Kidney (tissue), 14 donors: ENCODE data around the gene STX17. TPM values are rescaled to one million over a fixed set of nuclear protein-coding genes. Genes with fewer than 3 reads are reported as not detected.

Experiments used
- DNase-seq, 5 donors: peaks; one replicate each; pipeline ENCODE4 v3.0.0-alpha.2; 2013 to 2020
- FAIRE-seq: peaks from 2 replicates; lab custom pipeline; 2012; peaks lifted over from hg19 to GRCh38; lab: Jason Lieb, UNC
- H3K27ac ChIP-seq, 2 donors: one replicate each; pipeline ENCODE4 v1.7.0; 2013; ENCODE audit warnings: low read depth in 2 of 2, low read length in 2 of 2, inconsistent platforms in 1 of 2
- H3K27me3 ChIP-seq: one replicate; pipeline ENCODE4 v1.7.1; 2013; ENCODE audit warnings: low read length, inconsistent platforms; ENCODE audit not compliant: control insufficient read depth, insufficient read depth
- H3K36me3 ChIP-seq, 3 donors: one replicate each; pipeline versions ENCODE4 v1.7.0 to v1.7.1; 2013; ENCODE audit warnings: low read length in 3 of 3, control low read depth in 1 of 3, inconsistent platforms in 1 of 3; ENCODE audit not compliant: insufficient read depth in 3 of 3, control insufficient read depth in 2 of 3
- H3K4me1 ChIP-seq, 3 donors: one replicate each; pipeline versions ENCODE4 v1.7.0 to v1.7.1; 2013; ENCODE audit warnings: low read length in 3 of 3, inconsistent platforms in 1 of 3, low read depth in 1 of 3; ENCODE audit not compliant: control insufficient read depth in 2 of 3, insufficient read depth in 2 of 3
- H3K4me3 ChIP-seq, 3 donors: one replicate each; pipeline versions ENCODE4 v1.7.0 to v1.8.1; 2013; ENCODE audit warnings: low read length in 3 of 3, control low read depth in 1 of 3, inconsistent platforms in 1 of 3
- H3K9ac ChIP-seq, 3 donors: one replicate each; pipeline versions ENCODE4 v1.7.0 to v1.7.1; 2013; ENCODE audit warnings: low read length in 3 of 3, control low read depth in 1 of 3, inconsistent platforms in 1 of 3
- H3K9me3 ChIP-seq, 3 donors: one replicate each; pipeline versions ENCODE4 v1.7.0 to v1.7.1; 2013; ENCODE audit warnings: low read length in 3 of 3, control low read depth in 1 of 3, inconsistent platforms in 1 of 3; ENCODE audit not compliant: control insufficient read depth in 2 of 3, insufficient read depth in 1 of 3
- intact Hi-C: fragments of 100-400 bp; cut with DNase I; formaldehyde crosslinking; loops from one replicate; pipeline ENCODE4 v1.11.1; 2022
- polyA plus RNA-seq: library from polyadenylated mRNA; stranded (reverse); fragments of 350-450 nt; fragmentation: Illumina TruSeq; extraction: RNeasy Lipid Tissue Mini Kit (QIAGEN cat#74804); gene quantifications from one replicate; pipeline ENCODE4 v1.2.3, GENCODE V29; 2014; ENCODE audit warnings: low read depth, low replicate concordance; ENCODE audit not compliant: insufficient read depth
- total RNA-seq: library from RNA; stranded (reverse); fragmentation: NEBNext Ultra II Directional; extraction: Animal tissue kit (Norgen Biotek cat#: 25700); gene quantifications from one replicate; pipeline ENCODE4 v1.2.1, GENCODE V29; 2021
- TF ChIP-seq, protein P1 (sequence below): IDR thresholded peaks from 3 replicates; pipeline ENCODE4 v1.5.1; 2012; ENCODE audit warnings: mild to moderate bottlenecking, moderate library complexity, borderline replicate concordance; ENCODE audit not compliant: insufficient read depth; ENCODE audit errors: extremely low read depth
- donor health status: control.
- donor health status: control.
- donor health status: control.
- donor health status: control.
- donor health status: control.
- donor health status: DM: yes; HTN: yes; CAD: no.
- donor health status: Normal renal cell carcinoma (clear cell type).

The STX17 gene
- total and polyA plus RNA-seq, 2 donors from 2014 or later = 5.2 to 39.7 TPM

DNA sequence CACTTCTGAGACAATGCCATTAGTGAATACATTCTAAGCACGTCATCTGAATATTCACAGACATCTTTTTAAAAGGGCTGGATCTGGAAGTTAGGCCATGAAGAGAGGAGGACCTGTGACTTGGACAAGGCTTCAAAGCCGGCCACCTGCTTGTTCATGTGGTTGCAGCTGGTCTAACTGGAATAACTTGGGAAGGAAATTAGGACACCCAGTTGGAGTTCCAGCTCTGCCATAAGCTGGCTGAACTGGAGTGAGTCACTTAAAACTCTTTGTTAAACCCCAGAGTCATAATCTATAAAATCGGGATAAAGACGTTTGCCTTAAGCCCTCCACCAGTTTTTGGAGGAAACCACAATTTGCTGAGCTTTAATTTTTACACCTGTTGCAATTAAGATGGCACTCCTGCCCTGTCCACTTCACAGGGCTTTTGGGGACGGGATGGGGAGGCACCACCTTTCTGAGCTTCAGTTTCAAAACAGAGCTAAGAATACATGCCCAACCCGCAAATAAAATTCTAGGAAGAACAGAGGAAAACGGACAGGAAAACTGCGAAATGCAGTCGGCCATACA, 536 bp upstream of the STX17 start:
- TF ChIP-seq, protein P1, sequence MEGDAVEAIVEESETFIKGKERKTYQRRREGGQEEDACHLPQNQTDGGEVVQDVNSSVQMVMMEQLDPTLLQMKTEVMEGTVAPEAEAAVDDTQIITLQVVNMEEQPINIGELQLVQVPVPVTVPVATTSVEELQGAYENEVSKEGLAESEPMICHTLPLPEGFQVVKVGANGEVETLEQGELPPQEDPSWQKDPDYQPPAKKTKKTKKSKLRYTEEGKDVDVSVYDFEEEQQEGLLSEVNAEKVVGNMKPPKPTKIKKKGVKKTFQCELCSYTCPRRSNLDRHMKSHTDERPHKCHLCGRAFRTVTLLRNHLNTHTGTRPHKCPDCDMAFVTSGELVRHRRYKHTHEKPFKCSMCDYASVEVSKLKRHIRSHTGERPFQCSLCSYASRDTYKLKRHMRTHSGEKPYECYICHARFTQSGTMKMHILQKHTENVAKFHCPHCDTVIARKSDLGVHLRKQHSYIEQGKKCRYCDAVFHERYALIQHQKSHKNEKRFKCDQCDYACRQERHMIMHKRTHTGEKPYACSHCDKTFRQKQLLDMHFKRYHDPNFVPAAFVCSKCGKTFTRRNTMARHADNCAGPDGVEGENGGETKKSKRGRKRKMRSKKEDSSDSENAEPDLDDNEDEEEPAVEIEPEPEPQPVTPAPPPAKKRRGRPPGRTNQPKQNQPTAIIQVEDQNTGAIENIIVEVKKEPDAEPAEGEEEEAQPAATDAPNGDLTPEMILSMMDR = no peak
- intact Hi-C loops = no loop called here
- DNase-seq = peak in 1 of 5 donors; percentile 33
- FAIRE-seq = no peak
- no peaks in the 10 kb centered on the region for H3K36me3 ChIP-seq
- H3K4me1 ChIP-seq = peaks cover 0 to 5% (median 4%) of the 10 kb centered on the region in 3 donors
- H3K9ac ChIP-seq = peak overlapping the region; percentile 74 to 88 (median 86)
- peak overlapping the region; percentile 15 to 41 for H3K27ac ChIP-seq
- H3K4me3 ChIP-seq = peak overlapping the region; percentile 90 to 94 (median 91)
- no peaks in the 10 kb centered on the region for H3K27me3 ChIP-seq
- no peaks in the 10 kb centered on the region for H3K9me3 ChIP-seq

DNA sequence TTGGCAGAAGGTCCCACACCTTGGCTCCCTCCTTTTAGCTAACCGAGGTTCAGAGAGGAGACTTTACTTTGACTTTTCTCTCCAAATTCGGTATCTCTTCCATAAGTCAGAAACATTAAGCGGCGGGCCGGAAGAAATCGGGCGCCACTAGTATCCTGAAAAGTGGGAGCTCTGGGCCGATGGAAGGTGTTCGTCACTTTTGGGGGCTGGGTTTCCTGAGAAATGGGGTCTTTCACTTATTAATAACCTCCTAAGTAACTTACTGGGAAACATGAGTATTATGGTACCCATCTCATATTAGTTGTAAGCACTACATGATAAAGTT, 716 bp downstream of the STX17 start:
- no peaks in the 10 kb centered on the region for H3K27me3 ChIP-seq
- H3K9me3 ChIP-seq = no peaks in the 10 kb centered on the region
- no peaks in the 10 kb centered on the region for H3K36me3 ChIP-seq
- TF ChIP-seq, protein P1 = no peak
- DNase-seq (no peak), FAIRE-seq (no peak)
- H3K27ac ChIP-seq = peak overlapping the region; percentile 91 to 94
- H3K4me1 ChIP-seq = peaks cover 0 to 5% (median 0%) of the 10 kb centered on the region in 3 donors
- H3K4me3 ChIP-seq = peak overlapping the region; percentile 76 to 94 (median 82)
- intact Hi-C loops = no loop called here
- H3K9ac ChIP-seq = peak overlapping the region; percentile 67 to 97 (median 71)

DNA sequence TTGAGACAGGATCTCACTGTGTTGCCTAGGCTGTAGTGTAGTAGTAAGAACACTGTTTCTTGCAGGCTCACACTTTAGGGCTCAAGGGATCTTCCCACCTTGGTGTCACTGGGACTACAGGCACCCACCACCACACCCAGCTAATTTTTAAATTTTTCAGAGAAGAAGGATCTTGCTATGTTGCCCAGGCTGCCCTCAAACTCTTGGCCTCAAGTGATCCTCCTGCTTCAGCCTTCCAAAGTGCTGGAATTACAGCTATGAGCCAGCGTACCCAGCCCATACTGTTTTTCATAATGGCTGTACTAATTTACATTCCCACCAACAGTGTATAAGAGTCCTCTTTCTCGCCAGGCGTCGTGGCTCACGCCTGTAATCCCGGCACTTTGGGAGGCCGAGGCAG, 5.1 kb downstream of the STX17 start:
- no peak overlapping the region for H3K9ac ChIP-seq
- H3K4me1 ChIP-seq = peaks cover 0 to 5% (median 0%) of the 10 kb centered on the region in 3 donors
- FAIRE-seq = no peak
- H3K4me3 ChIP-seq = no peak overlapping the region
- H3K27me3 ChIP-seq = no peaks in the 10 kb centered on the region
- peaks cover 0 to 10% (median 8%) of the 10 kb centered on the region in 3 donors for H3K36me3 ChIP-seq
- H3K9me3 ChIP-seq = no peaks in the 10 kb centered on the region
- no peak for DNase-seq
- no peak overlapping the region for H3K27ac ChIP-seq
- intact Hi-C loops = no loop called here
- TF ChIP-seq, protein P1 = no peak

DNA sequence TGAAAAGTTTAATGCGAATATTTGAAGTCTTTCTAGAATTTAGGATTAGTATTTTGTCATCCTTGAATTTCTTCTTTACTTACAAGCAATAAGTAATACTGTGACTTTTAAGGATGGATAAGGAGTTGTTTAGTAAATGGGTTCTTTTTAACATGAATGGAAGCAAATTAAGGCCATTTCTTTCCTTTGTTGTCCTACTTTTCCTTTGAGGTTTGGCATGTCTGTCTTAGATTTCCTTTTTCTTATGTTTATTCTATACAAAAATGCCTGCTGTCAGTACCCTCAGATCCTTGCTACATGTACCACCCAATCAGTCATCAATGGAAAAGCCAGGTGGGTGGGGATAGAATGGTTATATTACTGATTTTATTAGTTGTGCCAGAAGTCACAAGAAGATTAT, 10.2 kb downstream of the STX17 start:
- Histone ChIP-seq H3K4me1 (no peaks in the 10 kb centered on the region), H3K27ac (no peak overlapping the region), H3K36me3 (peaks cover 6 to 26% (median 15%) of the 10 kb centered on the region in 3 donors), H3K9ac (no peak overlapping the region), H3K4me3 (no peak overlapping the region), H3K9me3 (no peaks in the 10 kb centered on the region), H3K27me3 (no peaks in the 10 kb centered on the region)
- intact Hi-C loops = no loop called here
- no peak for FAIRE-seq
- DNase-seq = no peak
- TF ChIP-seq, protein P1 = no peak
